ENCODE data around the gene TFAP2E.

- TF ChIP-seq CTCF (IDR thresholded peaks at IDR 0.05) = no peak
- no peak for TF ChIP-seq ZFX (IDR thresholded peaks at IDR 0.05; ENCODE audit: borderline replicate concordance)
These were observed 50.7 kb downstream of the TFAP2E start for GRCh38 chr1:35623832-35624231.

All from 22Rv1 (cell line).